ENCODE data around the gene COQ4. TPM values are rescaled to one million over a fixed set of nuclear protein-coding genes. Genes with fewer than 3 reads are reported as not detected.

Gene COQ4
- total RNA-seq (2022; extraction: Qiagen RNA extraction; ENCODE audit: low read depth), result 48.8 to 62.6 TPM (median 60.0 TPM) in 5 replicates

DNA sequence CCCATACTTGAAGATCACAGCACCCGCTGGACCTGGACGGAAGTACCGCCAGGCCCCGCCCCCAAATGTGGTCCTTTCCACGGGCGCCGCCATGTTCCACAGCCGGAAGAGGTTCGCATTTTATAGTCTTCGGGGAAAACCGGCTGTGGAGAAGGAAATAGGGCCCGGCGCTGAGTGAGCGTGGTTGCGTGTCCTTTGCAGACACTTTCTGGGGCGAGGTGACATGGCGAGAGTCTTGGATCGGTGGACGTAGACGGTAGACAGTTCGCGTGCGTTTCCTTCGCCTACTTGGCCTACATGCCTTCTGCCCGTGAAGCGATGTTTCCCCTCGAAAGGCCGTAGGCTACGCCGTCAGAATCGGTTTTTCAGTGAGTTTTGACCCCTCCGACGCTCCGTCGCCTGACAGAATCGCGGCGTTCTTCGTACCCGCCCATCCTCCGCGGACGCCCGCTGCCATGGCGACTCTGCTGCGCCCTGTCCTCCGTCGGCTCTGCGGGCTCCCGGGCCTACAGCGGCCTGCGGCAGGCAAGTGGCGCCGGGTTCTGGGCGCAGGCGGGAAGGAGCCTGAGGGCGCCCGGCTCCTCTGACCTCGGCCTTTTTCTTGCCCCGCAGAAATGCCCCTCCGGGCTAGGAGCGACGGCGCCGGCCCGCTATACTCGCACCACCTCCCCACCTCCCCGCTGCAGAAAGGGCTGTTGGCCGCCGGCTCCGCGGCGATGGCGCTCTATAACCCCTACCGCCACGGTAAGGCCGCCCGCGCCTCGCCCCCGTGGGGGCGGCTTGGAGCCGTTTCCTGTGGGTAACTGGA is at the start of gene COQ4, which contains the start of gene TRUB2:
TSS of gene COQ4 (plus strand) at position 436 of the 808 bp plus-strand sequence. CDS start at position 456, 20 bp downstream.
TSS of gene TRUB2 (minus strand) at position 44 of the 808 bp plus-strand sequence. CDS start at position 5, 39 bp downstream.

GRCh38 chr9:128275198-128276007 is 47.2 kb upstream of the COQ4 start, which contains the start of gene GOLGA2:
Gene GOLGA2 (minus strand): TSS chr9:128276007. CDS start chr9:128275976, 31 bp downstream.

DNA sequence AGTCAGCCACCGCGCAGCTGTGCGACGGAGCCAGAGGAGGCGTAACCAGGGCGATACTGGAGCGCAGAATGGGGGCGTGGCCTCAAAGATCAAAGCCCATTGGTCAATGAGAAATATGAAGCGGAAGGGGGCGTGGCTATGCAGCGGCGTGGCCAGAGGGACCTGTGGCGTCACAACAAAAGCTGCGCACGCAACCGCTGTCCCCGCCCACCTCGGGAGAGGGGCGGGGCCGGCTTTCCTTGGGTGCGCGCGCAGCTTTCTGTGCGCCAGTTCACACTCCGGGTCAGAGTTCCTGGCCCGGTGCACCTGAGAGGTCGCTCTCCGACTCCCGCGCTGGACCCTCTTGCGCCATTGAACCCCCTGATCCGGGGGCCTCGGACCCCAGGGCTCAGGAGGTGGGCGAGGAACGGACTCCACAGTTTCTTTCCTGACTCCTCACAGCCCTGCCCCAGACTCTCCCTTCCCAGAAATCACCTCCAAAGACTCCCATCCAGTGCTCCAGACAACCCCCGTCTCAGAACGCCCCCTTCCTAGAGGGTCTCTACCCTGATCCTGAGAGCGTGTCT is 46.5 kb upstream of the COQ4 start, which contains the start of gene SWI5:
TSS of gene SWI5 (plus strand) at position 269 of the 566 bp plus-strand sequence.

DNA sequence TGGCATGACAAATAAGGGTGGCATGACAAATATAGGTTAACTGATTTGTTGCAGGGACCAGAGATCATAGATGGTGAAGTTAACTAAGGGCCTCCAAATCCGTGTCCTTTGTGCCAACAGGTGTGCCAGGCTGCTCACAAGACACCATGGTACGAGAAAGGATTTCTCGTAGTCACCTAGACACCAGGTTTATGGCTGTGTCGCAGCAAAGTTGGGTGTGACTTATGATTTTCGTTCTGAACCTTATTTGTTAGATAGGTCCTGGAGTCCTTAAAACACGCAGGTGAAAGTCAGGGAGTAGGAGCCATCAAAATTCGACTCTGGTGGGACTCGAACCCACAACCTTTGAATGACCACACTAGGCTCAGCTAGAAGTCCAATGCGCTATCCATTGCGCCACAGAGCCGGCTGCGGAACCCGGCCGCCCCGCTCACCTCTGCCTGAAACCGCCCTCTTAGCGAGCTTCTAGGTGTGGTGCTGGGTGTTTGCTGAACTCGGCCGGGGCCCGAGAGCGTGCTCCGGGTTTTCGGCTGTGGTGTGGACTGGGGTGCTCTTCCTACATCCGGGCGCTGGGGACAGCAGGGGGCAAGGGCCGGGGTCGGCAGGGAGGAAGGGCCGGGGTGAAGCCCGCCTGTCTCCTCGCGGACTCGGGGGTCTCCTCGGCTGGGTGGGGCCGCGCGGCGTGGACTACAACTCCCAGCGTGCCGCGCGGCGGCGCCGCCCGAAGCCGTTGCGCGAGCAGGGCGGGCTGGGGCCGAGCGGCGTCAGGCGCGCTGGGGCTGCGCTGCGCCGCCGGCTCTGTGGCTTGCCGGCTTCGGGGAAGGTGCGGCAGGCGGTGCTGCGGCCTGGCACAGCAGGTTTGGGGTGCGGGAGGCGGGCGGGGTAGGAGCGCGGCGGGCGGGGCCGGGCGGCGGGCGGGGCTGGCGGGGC is 17.4 kb downstream of the COQ4 start, which contains the start of gene SLC27A4:
TSS of gene SLC27A4 (plus strand) at position 767 of the 930 bp plus-strand sequence. CDS start 2,606 bp downstream, outside the sequence.

DNA sequence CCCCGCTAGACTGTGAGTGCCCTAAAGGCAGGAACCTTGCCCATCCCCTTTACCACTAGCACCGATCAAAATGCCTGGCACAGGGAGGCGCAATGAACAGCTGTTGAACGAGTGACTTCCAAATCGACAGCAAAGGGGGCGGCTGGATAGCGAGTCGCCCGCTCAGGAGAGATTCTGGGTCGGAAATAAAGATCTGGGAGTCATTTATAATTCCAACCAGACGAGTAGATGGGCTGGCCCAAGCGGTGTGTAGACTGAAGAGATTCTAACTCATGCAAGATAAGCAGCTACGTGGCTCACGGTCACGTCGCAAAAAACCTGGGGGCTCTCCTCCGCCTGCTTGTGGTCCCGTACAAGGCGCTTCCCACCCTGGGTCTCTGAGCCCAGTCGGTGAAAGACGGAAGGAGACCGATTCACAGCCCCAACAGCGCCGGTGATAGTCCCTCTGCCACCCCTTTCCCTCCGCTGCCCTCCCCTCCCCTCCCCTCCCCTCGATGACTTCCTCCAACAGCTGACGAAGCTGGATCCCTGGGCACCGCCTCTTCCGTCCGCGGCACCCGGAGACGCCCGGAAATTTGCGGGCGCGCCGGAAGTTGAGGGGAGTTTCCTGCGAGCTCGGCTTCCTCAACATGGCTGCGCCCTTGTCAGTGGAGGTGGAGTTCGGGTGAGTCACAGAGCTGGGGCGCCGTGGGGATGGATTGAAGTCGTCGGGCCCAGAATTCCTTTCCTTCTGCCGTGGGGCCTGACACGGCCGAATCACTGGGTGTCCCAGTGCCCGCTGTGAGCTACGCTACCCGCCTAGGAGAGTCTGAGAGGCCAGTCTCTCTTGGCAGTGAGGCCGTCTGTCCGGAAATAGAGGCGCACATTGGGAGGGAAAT is 48.4 kb downstream of the COQ4 start, which contains the start of gene URM1:
TSS of gene URM1 (plus strand) at position 623 of the 878 bp plus-strand sequence. CDS start at position 630, 7 bp downstream.

Other genes with a start within 250 kb of the COQ4 start
- 63.3 to 105 TPM (median 99.7 TPM) in 5 replicates for gene PTGES2, start 195.1 kb upstream of the COQ4 start, total RNA-seq (2022; extraction: Qiagen RNA extraction; ENCODE audit: low read depth)
- gene LCN2, start 173.4 kb upstream of the COQ4 start, total RNA-seq (2022; extraction: Qiagen RNA extraction; ENCODE audit: low read depth), result 3.4 to 6.8 TPM (median 3.5 TPM) in 5 replicates
- gene BBLN, start 162.6 kb upstream of the COQ4 start, total RNA-seq (2022; extraction: Qiagen RNA extraction; ENCODE audit: low read depth), result 26.1 to 66.2 TPM (median 61.4 TPM) in 5 replicates
- 68.9 to 95.7 TPM (median 95.1 TPM) in 5 replicates for gene CIZ1, start 131.3 kb upstream of the COQ4 start, total RNA-seq (2022; extraction: Qiagen RNA extraction; ENCODE audit: low read depth)
- gene DNM1, start 119.5 kb upstream of the COQ4 start, total RNA-seq (2022; extraction: Qiagen RNA extraction; ENCODE audit: low read depth), result 59.8 to 104 TPM (median 95.3 TPM) in 5 replicates
- gene GOLGA2, start 46.8 kb upstream of the COQ4 start, total RNA-seq (2022; extraction: Qiagen RNA extraction; ENCODE audit: low read depth), result 34.8 to 59.4 TPM (median 47.7 TPM) in 5 replicates
- gene SWI5, start 46.6 kb upstream of the COQ4 start, total RNA-seq (2022; extraction: Qiagen RNA extraction; ENCODE audit: low read depth), result 36.9 to 46.8 TPM (median 42.1 TPM) in 5 replicates
- gene TRUB2, start 392 bp upstream of the COQ4 start, total RNA-seq (2022; extraction: Qiagen RNA extraction; ENCODE audit: low read depth), result 39.2 to 53.8 TPM (median 48.5 TPM) in 5 replicates
- gene SLC27A4, start 17.7 kb downstream of the COQ4 start, total RNA-seq (2022; extraction: Qiagen RNA extraction; ENCODE audit: low read depth), result 25.0 to 52.4 TPM (median 49.5 TPM) in 5 replicates
- gene URM1, start 48.5 kb downstream of the COQ4 start, total RNA-seq (2022; extraction: Qiagen RNA extraction; ENCODE audit: low read depth), result 61.0 to 87.1 TPM (median 75.2 TPM) in 5 replicates
- gene CERCAM, start 98.0 kb downstream of the COQ4 start, total RNA-seq (2022; extraction: Qiagen RNA extraction; ENCODE audit: low read depth), result 30.7 to 46.8 TPM (median 37.4 TPM) in 5 replicates
- 26.8 to 29.4 TPM (median 28.0 TPM) in 5 replicates for gene ODF2, start 133.2 kb downstream of the COQ4 start, total RNA-seq (2022; extraction: Qiagen RNA extraction; ENCODE audit: low read depth)
- gene GLE1, start 181.9 kb downstream of the COQ4 start, total RNA-seq (2022; extraction: Qiagen RNA extraction; ENCODE audit: low read depth), result 29.1 to 33.7 TPM (median 30.7 TPM) in 5 replicates
- gene SPTAN1, start 229.7 kb downstream of the COQ4 start, total RNA-seq (2022; extraction: Qiagen RNA extraction; ENCODE audit: low read depth), result 121 to 167 TPM (median 157 TPM) in 5 replicates

Measured in A549 treated with ZK216348 at 1 μM for 4 hours (cell line).